Erythroblast (primary cell): ENCODE results near the gene SSBP3.

Experiments
- DNase-seq, 2 experiments: peaks; one replicate each; lab custom pipeline; 2025; lab: John Stamatoyannopoulos, UW
- GATA1 ChIP-seq: IDR thresholded peaks from 2 replicates; pipeline ENCODE4 v1.6.1; 2011; ENCODE audit warnings: low read depth, mild to moderate bottlenecking, control low read depth, low read length, moderate library complexity
- POLR2A ChIP-seq: IDR thresholded peaks from 2 replicates; pipeline ENCODE4 v1.6.1; 2011; ENCODE audit warnings: mild to moderate bottlenecking, low read length

SSBP3 gene

DNA sequence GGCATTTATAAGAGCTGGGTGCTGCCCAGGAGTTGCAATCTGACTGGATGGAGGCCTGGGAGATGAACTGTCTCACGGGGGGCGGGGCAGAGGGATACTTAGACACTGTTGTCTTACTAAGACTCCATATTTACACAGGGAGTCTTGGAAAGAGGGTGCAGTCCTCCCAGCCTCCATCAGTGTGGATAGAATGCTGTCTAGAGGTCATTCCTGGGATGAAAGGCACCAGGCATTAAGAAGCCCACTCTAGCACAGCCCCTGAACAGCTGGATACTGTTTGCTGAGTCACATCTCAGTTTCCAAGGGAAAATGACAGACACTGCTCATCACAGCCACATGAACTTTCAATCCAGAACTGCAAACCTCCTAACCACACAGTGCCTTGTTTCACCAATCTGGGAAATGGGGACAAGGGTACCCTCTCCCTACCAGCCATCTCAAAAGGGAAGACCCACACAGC lies 43.3 kb downstream of the SSBP3 start:
- no peak for DNase-seq
- no peak for TF ChIP-seq POLR2A

GRCh38 chr1:54361342-54361741 lies 44.9 kb downstream of the SSBP3 start:
- TF ChIP-seq POLR2A = no peak
- no peak for TF ChIP-seq GATA1
- DNase-seq = no peak

- DNase-seq = peak; percentile 27 to 37
- TF ChIP-seq POLR2A (no peak), GATA1 (no peak)
These were observed 45.8 kb downstream of the SSBP3 start for GRCh38 chr1:54360165-54361005.

- DNase-seq = no peak
- TF ChIP-seq POLR2A (no peak), GATA1 (no peak)
These were observed 46.6 kb downstream of the SSBP3 start for GRCh38 chr1:54359393-54360162.

DNA sequence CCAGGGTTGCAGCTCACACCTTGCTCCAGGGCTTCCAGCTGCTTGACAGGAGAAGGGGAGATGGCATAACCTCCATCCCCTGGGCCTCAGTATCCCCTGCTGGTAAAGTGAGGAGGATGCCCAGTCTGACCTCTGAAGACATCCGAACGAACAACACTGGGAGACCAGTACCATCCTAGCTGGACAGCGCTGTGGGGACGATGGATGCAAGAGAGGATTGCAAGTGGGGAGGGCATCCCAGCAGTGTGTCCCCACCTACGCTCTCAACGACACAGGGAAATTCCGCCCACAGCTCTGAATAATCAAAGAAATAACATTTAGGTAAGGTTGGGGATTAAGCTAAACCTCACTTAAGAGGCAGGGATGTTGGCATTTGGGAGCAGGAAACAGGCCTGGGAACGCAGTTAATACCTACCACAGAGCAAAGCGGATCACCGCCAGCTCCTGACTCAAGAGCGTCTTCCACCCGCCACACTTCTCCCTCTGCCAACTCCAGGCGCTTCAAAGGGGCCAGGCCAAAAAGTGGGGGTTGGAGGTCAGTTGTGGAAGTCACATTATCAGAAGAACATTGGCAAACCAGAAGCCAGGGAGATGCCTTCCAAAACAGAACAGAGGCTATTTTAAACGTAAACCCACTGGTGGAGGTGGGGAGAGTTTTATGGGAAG lies 47.6 kb downstream of the SSBP3 start:
- DNase-seq = no peak
- TF ChIP-seq POLR2A = no peak
- TF ChIP-seq GATA1 = no peak

- TF ChIP-seq POLR2A (no peak), GATA1 (no peak)
- DNase-seq = no peak
These were observed 48.2 kb downstream of the SSBP3 start for GRCh38 chr1:54357967-54358366.

DNA sequence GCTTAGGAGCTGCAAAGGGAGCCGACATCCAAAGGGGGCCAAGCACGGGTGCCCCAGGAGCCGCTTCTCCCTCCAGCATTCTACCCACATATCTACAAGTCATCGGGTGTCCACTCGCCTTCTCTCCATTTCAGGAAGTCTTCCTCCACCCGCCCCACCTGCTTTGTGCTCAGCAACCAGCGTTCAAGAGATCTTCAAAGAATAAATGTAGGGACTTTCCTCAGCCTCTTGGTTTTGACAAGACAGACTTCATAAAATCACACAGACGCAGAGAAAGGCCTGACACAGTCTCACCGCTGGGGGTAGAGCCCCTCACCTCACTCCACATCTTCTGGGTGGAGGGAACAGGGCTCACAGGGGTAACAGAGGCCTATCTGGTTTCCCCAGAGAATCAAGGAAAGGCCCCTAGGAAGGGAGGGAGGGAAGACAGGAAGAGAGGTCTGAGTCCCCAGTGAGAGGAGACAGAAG lies 49.5 kb downstream of the SSBP3 start:
- peak; percentile 27 to 39 for DNase-seq
- TF ChIP-seq GATA1 = no peak

GRCh38 chr1:54355931-54356679 lies 50.1 kb downstream of the SSBP3 start:
- TF ChIP-seq GATA1 (no peak), POLR2A (no peak)

GRCh38 chr1:54354899-54355298 lies 51.3 kb downstream of the SSBP3 start:
- TF ChIP-seq GATA1 = no peak
- no peak for TF ChIP-seq POLR2A
- DNase-seq = no peak

More at GRCh38 chr1:54355931-54356679, 50.1 kb downstream of the SSBP3 start:
- peak; percentile 87 to 89 for DNase-seq

GRCh38 chr1:54353959-54354358 lies 52.2 kb downstream of the SSBP3 start:
- no peak for DNase-seq
- TF ChIP-seq POLR2A = no peak

GRCh38 chr1:54352755-54353154 lies 53.4 kb downstream of the SSBP3 start:
- TF ChIP-seq POLR2A (no peak), GATA1 (no peak)

GRCh38 chr1:54350360-54350759 lies 55.8 kb downstream of the SSBP3 start:
- DNase-seq = no peak
- TF ChIP-seq POLR2A = no peak
- TF ChIP-seq GATA1 = no peak

More at GRCh38 chr1:54352755-54353154, 53.4 kb downstream of the SSBP3 start:
- no peak for DNase-seq

DNA sequence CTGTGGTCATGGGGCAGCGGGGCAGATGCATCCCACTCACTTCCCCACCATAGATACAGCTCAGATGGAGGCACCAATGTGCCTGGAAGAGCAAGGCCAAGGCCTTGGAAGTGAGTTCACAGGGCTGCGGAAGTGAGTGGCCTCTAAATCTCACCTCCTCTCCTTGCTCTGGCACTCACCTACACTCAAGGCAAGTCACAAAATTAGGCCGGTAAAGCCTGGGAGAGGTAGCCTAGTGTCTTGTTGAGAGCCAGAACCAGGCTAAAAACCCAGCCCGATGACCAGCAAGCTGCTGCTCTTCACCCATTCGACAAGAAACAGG lies 57.5 kb downstream of the SSBP3 start:
- TF ChIP-seq GATA1 (no peak), POLR2A (no peak)
- DNase-seq = no peak
